Mammary epithelial cell (primary cell): Measurements from ENCODE around the gene PPAN.

Experiments
- EZH2 ChIP-seq: IDR thresholded peaks from 2 replicates; pipeline ENCODE4 v1.6.1; 2012; ENCODE audit warnings: low read length, inconsistent platforms, borderline replicate concordance
- TF ChIP-seq, protein P1 (sequence below), 2 donors: IDR thresholded peaks in 1 of 2; conservative IDR thresholded peaks in 1 of 2; 2 replicates each; pipeline ENCODE4 v1.5.1; 2011 to 2012; ENCODE audit warnings: inconsistent platforms in 2 of 2, low read length in 2 of 2, mild to moderate bottlenecking in 2 of 2, control low read depth in 1 of 2, low read depth in 1 of 2; ENCODE audit not compliant: insufficient read depth in 1 of 2; ENCODE audit errors: extremely low read depth in 1 of 2

DNA sequence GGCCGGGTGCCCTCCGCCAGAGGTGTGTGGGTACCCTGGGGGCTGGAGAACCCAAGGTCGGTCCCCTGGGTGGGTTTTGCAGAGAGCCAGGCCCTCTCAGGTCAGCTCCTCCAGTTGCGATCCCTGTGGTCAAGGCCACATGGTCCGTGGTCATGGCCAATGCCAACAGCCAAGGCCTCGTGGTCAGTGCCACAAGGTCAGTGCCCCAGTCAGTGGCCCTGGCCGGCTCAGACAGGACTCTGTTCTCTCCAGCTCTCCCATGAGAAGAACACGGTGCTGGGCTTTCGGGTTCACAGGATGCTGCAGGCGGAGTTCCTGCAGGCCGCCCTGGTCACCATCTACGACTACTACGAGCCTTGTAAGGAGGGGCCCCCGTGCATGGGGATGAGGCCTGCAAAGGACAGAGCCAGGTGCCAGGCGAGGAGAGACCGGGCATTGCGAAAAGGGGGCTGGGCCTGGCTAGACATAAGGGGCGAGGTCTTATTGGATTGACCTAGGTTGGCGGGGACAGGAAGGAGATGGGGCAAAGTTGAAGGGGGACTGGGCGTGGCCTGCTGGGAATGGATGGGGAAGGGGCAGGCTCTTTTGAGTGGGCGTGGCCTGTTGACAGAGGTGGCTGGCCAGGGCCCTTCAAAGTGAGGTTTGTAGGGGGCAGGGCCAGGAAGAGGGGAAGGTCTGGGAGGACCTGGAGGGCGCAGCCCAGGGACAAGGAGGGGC, 35.3 kb upstream of the PPAN start:
- TF ChIP-seq EZH2 = no peak
- TF ChIP-seq, protein P1, sequence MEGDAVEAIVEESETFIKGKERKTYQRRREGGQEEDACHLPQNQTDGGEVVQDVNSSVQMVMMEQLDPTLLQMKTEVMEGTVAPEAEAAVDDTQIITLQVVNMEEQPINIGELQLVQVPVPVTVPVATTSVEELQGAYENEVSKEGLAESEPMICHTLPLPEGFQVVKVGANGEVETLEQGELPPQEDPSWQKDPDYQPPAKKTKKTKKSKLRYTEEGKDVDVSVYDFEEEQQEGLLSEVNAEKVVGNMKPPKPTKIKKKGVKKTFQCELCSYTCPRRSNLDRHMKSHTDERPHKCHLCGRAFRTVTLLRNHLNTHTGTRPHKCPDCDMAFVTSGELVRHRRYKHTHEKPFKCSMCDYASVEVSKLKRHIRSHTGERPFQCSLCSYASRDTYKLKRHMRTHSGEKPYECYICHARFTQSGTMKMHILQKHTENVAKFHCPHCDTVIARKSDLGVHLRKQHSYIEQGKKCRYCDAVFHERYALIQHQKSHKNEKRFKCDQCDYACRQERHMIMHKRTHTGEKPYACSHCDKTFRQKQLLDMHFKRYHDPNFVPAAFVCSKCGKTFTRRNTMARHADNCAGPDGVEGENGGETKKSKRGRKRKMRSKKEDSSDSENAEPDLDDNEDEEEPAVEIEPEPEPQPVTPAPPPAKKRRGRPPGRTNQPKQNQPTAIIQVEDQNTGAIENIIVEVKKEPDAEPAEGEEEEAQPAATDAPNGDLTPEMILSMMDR (conservative IDR thresholded peaks at IDR 0.05 in 1 of 2, IDR thresholded peaks at IDR 0.05 in 1 of 2; ENCODE audit: extremely low read depth in 1 of 2, insufficient read depth in 1 of 2, low read depth in 1 of 2, low read length in 2 of 2) = no peak
